WTC11 (cell line): ENCODE data around the gene CIDEB.
"Not testable (repeated sequence)": the region's sequence is repeated elsewhere in the genome, so short reads cannot be mapped to it uniquely, and the experiment has no call there.

Source experiments
- ATF1 ChIP-seq: sonication (generic); formaldehyde crosslinking; IDR thresholded peaks from 2 replicates; pipeline ENCODE4 v1.8.1; 2023; ENCODE audit warnings: mild to moderate bottlenecking, moderate library complexity, missing genetic modification reagents
- ATF3 ChIP-seq: sonication (generic); formaldehyde crosslinking; conservative IDR thresholded peaks from 2 replicates; pipeline ENCODE4 v1.8.1; 2022; ENCODE audit warnings: mild to moderate bottlenecking, missing genetic modification reagents
- CBFB ChIP-seq: sonication (generic); formaldehyde crosslinking; IDR thresholded peaks from 2 replicates; pipeline ENCODE4 v1.8.1; 2022; ENCODE audit warnings: mild to moderate bottlenecking, low read depth, missing genetic modification reagents
- CTCF ChIP-seq: fragments of 200-600 bp; IDR thresholded peaks from 2 replicates; pipeline ENCODE4 v1.8.0; 2022; ENCODE audit warnings: antibody characterized with exemption
- FOXK1 ChIP-seq: sonication (generic); formaldehyde crosslinking; IDR thresholded peaks from 2 replicates; pipeline ENCODE4 v1.8.0; 2022; ENCODE audit warnings: mild to moderate bottlenecking, moderate library complexity, missing genetic modification reagents
- OVOL2 ChIP-seq: fragments of 250-450 bp; sonication (Bioruptor Pico); IDR thresholded peaks from 2 replicates; pipeline ENCODE4 v1.9.0; 2021; ENCODE audit warnings: mild to moderate bottlenecking, borderline replicate concordance
- TEAD4 ChIP-seq: sonication (generic); formaldehyde crosslinking; IDR thresholded peaks from 2 replicates; pipeline ENCODE4 v1.8.0; 2022; ENCODE audit warnings: mild to moderate bottlenecking, missing genetic modification reagents
- ZNF396 ChIP-seq: fragments of 250-450 bp; sonication (Bioruptor Pico); IDR thresholded peaks from 2 replicates; pipeline ENCODE4 v1.8.0; 2021; ENCODE audit warnings: mild to moderate bottlenecking, moderate library complexity, borderline replicate concordance
- TF ChIP-seq, protein P1 (sequence below): sonication (generic); formaldehyde crosslinking; IDR thresholded peaks from 2 replicates; pipeline ENCODE4 v1.8.0; 2022; ENCODE audit warnings: mild to moderate bottlenecking, missing genetic modification reagents
- TF ChIP-seq, protein P2 (sequence below): sonication (generic); formaldehyde crosslinking; IDR thresholded peaks from 2 replicates; pipeline ENCODE4 v1.8.1; 2022; ENCODE audit warnings: low read depth, missing genetic modification reagents, borderline replicate concordance
- TF ChIP-seq, protein P3 (sequence below): sonication (generic); formaldehyde crosslinking; IDR thresholded peaks from 2 replicates; pipeline ENCODE4 v1.8.0; 2022; ENCODE audit warnings: mild to moderate bottlenecking, missing genetic modification reagents

GRCh38 chr14:24354482-24354825 lies 46.7 kb upstream of the CIDEB start:
- TF ChIP-seq, protein P1, sequence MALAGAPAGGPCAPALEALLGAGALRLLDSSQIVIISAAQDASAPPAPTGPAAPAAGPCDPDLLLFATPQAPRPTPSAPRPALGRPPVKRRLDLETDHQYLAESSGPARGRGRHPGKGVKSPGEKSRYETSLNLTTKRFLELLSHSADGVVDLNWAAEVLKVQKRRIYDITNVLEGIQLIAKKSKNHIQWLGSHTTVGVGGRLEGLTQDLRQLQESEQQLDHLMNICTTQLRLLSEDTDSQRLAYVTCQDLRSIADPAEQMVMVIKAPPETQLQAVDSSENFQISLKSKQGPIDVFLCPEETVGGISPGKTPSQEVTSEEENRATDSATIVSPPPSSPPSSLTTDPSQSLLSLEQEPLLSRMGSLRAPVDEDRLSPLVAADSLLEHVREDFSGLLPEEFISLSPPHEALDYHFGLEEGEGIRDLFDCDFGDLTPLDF (CRISPR knock-in tag): not testable (repeated sequence)
- TF ChIP-seq ATF1 (CRISPR knock-in tag); FOXK1 (CRISPR knock-in tag); OVOL2 (CRISPR knock-in tag); TEAD4 (CRISPR knock-in tag); CBFB (CRISPR knock-in tag); CTCF; ATF3 (CRISPR knock-in tag); ZNF396 (CRISPR knock-in tag): not testable (repeated sequence)
- TF ChIP-seq, protein P2, sequence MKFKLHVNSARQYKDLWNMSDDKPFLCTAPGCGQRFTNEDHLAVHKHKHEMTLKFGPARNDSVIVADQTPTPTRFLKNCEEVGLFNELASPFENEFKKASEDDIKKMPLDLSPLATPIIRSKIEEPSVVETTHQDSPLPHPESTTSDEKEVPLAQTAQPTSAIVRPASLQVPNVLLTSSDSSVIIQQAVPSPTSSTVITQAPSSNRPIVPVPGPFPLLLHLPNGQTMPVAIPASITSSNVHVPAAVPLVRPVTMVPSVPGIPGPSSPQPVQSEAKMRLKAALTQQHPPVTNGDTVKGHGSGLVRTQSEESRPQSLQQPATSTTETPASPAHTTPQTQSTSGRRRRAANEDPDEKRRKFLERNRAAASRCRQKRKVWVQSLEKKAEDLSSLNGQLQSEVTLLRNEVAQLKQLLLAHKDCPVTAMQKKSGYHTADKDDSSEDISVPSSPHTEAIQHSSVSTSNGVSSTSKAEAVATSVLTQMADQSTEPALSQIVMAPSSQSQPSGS: not testable (repeated sequence)
- TF ChIP-seq, protein P3, sequence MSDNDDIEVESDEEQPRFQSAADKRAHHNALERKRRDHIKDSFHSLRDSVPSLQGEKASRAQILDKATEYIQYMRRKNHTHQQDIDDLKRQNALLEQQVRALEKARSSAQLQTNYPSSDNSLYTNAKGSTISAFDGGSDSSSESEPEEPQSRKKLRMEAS (CRISPR knock-in tag): not testable (repeated sequence)
